IPS DF 6.9 (cell line): ENCODE measurements around the gene GPX7.
A peak's percentile ranks its signal among the peaks of the same experiment; 100 is the strongest.

ENCODE experiments used
- DNase-seq: peaks from one replicate; pipeline ENCODE4 v3.0.0-alpha.2; 2013; ENCODE audit warnings: low read depth, low spot score
- H3K27ac ChIP-seq: one replicate; pipeline ENCODE4 v1.5.1; 2013; ENCODE audit warnings: low read length, control low read depth
- H3K27me3 ChIP-seq: 2 replicates; pipeline ENCODE4 v1.6.1; 2013; ENCODE audit warnings: mild to moderate bottlenecking, low read length; ENCODE audit not compliant: control insufficient read depth, insufficient read depth
- H3K36me3 ChIP-seq: 2 replicates; pipeline ENCODE4 v1.6.1; 2013; ENCODE audit warnings: low read length; ENCODE audit not compliant: control insufficient read depth, insufficient read depth
- H3K4me1 ChIP-seq: 2 replicates; pipeline ENCODE4 v1.6.1; 2013; ENCODE audit warnings: low read length; ENCODE audit not compliant: control insufficient read depth, insufficient read depth
- H3K4me3 ChIP-seq: 2 replicates; pipeline ENCODE4 v1.5.1; 2013; ENCODE audit warnings: mild to moderate bottlenecking, low read length
- H3K9me3 ChIP-seq: 2 replicates; pipeline ENCODE4 v1.6.1; 2013; ENCODE audit warnings: low read length, inconsistent platforms; ENCODE audit not compliant: control insufficient read depth, insufficient read depth
- WGBS: extraction: QIAGEN DNeasy Blood & Tissue Kit; methylation state at CpG from one replicate; pipeline ENCODE4 v1.1.7; 2013; ENCODE audit warnings: mixed read lengths, missing lambda C conversion rate; ENCODE audit not compliant: insufficient read length, insufficient coverage; 5-methylcytosine and 5-hydroxymethylcytosine counted together

GPX7 gene

GRCh38 chr1:52629325-52629643, 27.1 kb downstream of the GPX7 start:
- no peaks in the 10 kb centered on the region for H3K9me3 ChIP-seq
- H3K4me1 ChIP-seq: no peaks in the 10 kb centered on the region; the same call in 1 of the 2 replicates
- no peak overlapping the region for H3K27ac ChIP-seq
- WGBS: no CpG with 5 or more reads among the region's 7 CpGs
- H3K27me3 ChIP-seq: peaks cover 21% of the 10 kb centered on the region; the same call in 1 of the 2 replicates
- DNase-seq: no peak
- H3K4me3 ChIP-seq: no peak overlapping the region
- no peaks in the 10 kb centered on the region for H3K36me3 ChIP-seq

- WGBS: no CpG with 5 or more reads among the region's 2 CpGs
- Histone ChIP-seq H3K4me1 (no peaks in the 10 kb centered on the region; the same call in 1 of the 2 replicates), H3K27ac (no peak overlapping the region), H3K9me3 (no peaks in the 10 kb centered on the region), H3K27me3 (peaks cover 24% of the 10 kb centered on the region; the same call in 1 of the 2 replicates), H3K36me3 (no peaks in the 10 kb centered on the region), H3K4me3 (no peak overlapping the region)
- no peak for DNase-seq
Measured at GRCh38 chr1:52629667-52630066, 27.5 kb downstream of the GPX7 start.

DNA sequence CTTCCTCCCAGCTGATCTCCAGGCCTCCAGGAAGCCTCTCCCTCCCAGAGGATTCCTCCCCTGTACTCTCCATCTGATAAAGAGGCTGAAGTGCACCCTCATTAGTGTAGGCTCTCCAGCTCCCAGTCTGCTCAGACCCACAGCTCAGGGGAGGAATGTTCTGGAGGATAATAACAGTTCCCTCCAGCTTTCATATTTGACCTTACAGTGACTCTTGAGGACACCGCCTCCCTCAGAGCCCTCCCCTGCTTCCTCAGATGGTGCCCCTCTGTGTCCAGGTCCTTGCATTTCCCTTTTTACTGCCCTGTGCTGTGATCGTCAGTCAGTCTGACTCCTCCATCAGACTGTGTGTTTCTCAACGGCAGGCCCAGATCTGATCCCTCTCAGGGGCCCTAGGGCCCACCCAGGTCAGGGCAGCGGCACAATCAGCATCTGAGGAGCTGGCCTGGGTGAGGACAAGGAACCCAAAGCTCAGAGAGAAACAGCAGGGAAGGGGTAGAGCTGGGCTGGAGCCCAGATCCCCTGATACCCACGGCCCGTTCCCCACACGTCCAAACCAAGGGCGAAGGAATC, 29.7 kb downstream of the GPX7 start:
- no peak for DNase-seq
- WGBS: no CpG with 5 or more reads among the region's 8 CpGs
- H3K9me3 ChIP-seq: no peaks in the 10 kb centered on the region
- peaks cover 24% of the 10 kb centered on the region; the same call in 1 of the 2 replicates for H3K27me3 ChIP-seq
- H3K4me1 ChIP-seq: no peaks in the 10 kb centered on the region; the same call in 1 of the 2 replicates
- H3K36me3 ChIP-seq: no peaks in the 10 kb centered on the region
- no peak overlapping the region for H3K27ac ChIP-seq
- H3K4me3 ChIP-seq: no peak overlapping the region

DNA sequence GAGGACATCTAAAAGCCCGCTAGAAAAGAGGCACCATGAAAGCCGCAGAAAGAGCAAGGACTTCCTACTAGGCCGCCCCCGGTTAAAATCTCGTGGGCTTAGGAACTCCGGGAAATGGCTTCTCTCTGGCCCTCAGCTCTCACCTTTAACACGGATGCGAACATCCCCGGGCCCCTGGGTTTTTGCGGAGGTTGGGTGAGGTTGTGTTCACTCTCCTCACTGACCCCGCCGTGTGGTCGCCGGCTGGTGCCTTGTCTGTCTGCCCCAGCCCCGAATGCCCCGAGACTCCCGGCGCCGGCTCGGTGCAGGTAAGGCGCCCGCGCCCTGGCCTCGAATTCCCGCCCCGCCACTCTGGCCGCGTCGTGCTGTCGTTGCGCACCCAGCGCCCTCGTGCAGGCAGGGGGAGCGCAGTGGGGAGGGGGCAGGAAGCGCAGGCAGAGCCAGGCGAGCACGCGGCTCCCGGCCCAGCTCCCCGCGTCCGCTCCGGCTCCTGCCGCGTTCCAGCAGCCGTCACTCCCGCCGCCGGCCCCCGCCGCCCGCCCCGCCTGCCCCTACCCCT, 30.6 kb downstream of the GPX7 start, which contains the start of gene SHISAL2A:
SHISAL2A (plus strand) TSS at position 437 of the 559 bp plus-strand sequence. CDS start 326 bp downstream, outside the sequence.
- no CpG with 5 or more reads among the region's 53 CpGs for WGBS

GRCh38 chr1:52633291-52633754, 31.2 kb downstream of the GPX7 start:
- H3K4me3 ChIP-seq: peak overlapping the region; percentile 17; the same call in 1 of the 2 replicates
- no peaks in the 10 kb centered on the region for H3K9me3 ChIP-seq
- no peaks in the 10 kb centered on the region; the same call in 1 of the 2 replicates for H3K4me1 ChIP-seq
- H3K36me3 ChIP-seq: no peaks in the 10 kb centered on the region
- peaks cover 24% of the 10 kb centered on the region; the same call in 1 of the 2 replicates for H3K27me3 ChIP-seq
- DNase-seq: no peak
- WGBS: no CpG with 5 or more reads among the region's 52 CpGs
- H3K27ac ChIP-seq: no peak overlapping the region

More for the DNA sequence above, 30.6 kb downstream of the GPX7 start, which contains the start of gene SHISAL2A:
- Histone ChIP-seq H3K4me3 (peak within 1 kb of the TSS; percentile 29; the same call in 1 of the 2 replicates), H3K27me3 (peaks cover 24% of the 10 kb centered on the region; the same call in 1 of the 2 replicates), H3K4me1 (no peaks in the 10 kb centered on the region; the same call in 1 of the 2 replicates), H3K27ac (no peak within 1 kb of the TSS), H3K36me3 (no peaks in the 10 kb centered on the region), H3K9me3 (no peaks in the 10 kb centered on the region)
- peak; percentile 18 for DNase-seq

GRCh38 chr1:52634111-52634510, 31.9 kb downstream of the GPX7 start:
- DNase-seq: no peak
- Histone ChIP-seq H3K4me3 (no peak overlapping the region), H3K36me3 (no peaks in the 10 kb centered on the region), H3K4me1 (no peaks in the 10 kb centered on the region; the same call in 1 of the 2 replicates), H3K27ac (no peak overlapping the region), H3K9me3 (no peaks in the 10 kb centered on the region), H3K27me3 (peaks cover 24% of the 10 kb centered on the region; the same call in 1 of the 2 replicates)
- WGBS: no CpG with 5 or more reads among the region's 4 CpGs

DNA sequence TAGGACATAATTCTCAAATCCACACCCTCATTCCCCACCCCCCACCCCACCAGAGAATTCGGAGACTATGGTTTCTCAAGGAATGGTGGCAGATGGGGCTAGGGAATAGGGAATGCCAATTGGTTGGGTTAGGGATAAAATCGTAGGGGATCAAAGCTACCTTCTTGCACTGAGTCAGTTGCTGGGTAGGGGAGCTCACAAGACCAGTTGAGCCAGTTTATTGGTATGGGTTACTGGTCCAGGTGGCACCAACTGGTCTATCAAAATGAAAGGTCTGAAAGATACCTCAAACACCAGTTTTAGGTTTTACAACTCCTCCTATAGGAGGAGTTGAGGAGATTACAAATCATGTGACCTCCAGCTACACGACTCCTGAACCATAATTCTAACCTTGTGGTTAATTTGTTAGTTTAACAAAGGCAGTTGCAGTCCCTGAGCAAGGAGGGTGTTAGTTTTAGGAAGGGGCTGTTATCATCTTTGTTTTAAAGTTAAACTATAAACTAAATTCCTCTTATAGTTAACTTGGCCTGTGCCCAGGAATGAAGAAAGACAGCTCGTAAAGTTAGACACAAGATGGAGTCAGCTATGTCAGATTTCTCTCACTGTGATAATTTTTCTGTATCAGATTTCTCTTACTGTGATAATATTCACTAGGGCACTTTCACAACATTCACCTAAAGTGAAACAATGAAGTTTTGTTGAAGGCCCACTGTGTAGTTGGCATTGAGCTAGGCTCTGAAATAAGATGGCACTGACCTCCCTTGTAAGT, 33.3 kb downstream of the GPX7 start:
- no CpG with 5 or more reads among the region's 4 CpGs for WGBS
- Histone ChIP-seq H3K4me1 (no peaks in the 10 kb centered on the region; the same call in 1 of the 2 replicates), H3K27ac (no peak overlapping the region), H3K4me3 (no peak overlapping the region), H3K36me3 (no peaks in the 10 kb centered on the region), H3K27me3 (peaks cover 24% of the 10 kb centered on the region; the same call in 1 of the 2 replicates), H3K9me3 (no peaks in the 10 kb centered on the region)
- DNase-seq: no peak

DNA sequence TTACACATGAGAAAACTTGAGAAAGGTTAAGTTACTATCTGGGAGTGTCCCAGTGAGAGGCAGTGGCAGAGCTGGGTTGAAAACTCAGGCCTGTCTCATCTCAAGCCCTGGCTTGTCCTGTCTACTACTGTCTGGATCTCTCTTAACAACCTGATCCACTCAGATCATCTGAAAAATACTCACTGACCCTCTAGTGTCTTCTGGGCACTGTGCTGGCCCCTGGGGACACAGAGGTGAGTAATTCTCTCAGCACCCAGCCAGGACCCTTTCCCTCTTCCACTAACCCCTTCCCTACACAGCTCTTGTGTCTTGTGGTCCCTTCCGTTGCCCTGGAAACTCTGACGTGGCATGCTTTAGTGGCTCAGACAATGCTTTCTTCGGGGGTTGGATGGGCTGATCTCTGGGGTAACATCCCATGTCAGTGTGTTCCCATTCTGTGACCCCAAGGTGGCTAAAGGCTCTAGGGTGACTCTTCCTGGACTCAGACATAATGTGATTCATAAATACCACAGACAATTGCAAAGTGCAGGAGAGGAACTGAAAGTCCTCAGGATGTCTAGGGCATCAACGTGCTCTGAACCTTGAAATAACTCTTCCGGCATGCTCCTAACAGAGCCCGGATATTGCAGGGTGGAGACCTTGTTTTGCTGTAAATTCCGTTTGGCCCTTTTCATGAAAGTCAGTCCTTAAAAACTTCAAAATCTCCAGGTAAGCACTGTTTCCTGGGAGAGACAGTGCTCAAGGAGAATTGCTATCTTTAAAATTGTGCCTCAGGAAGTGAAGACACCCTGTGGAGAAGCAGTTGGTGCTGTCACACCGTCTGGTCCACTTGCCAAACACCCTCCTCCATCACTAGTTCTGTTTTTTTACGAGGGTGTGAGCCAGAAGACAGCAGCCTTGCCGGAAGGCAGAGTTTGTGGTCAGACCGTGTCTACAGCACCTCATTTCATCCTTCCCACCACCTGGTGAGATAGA, 34.8 kb downstream of the GPX7 start:
- Histone ChIP-seq H3K4me1 (no peaks in the 10 kb centered on the region; the same call in 1 of the 2 replicates), H3K36me3 (no peaks in the 10 kb centered on the region), H3K4me3 (no peak overlapping the region), H3K9me3 (no peaks in the 10 kb centered on the region), H3K27ac (no peak overlapping the region), H3K27me3 (peaks cover 19% of the 10 kb centered on the region; the same call in 1 of the 2 replicates)
- no CpG with 5 or more reads among the region's 11 CpGs for WGBS
- DNase-seq: no peak

- Histone ChIP-seq H3K27ac (no peak overlapping the region), H3K4me1 (no peaks in the 10 kb centered on the region), H3K4me3 (no peak overlapping the region), H3K36me3 (no peaks in the 10 kb centered on the region), H3K9me3 (no peaks in the 10 kb centered on the region), H3K27me3 (peaks cover 12% of the 10 kb centered on the region; the same call in 1 of the 2 replicates)
- DNase-seq: no peak
- WGBS: no CpG with 5 or more reads among the region's 4 CpGs
Measured at GRCh38 chr1:52637946-52638345, 35.8 kb downstream of the GPX7 start.
